HCT116 (cell line): Measurements from ENCODE around the gene ARL11. TPM values are rescaled to one million over a fixed set of nuclear protein-coding genes. Genes with fewer than 3 reads are reported as not detected.

Experiments used
- total RNA-seq: library from RNA; stranded (reverse); gene quantifications from one replicate; pipeline ENCODE4 v1.2.1, GENCODE V29; 2021; ENCODE audit not compliant: unreplicated experiment

Gene ARL11
- total RNA-seq, 1 experiment from 2014 or later: not detected

Other genes starting within 250 kb of the ARL11 start
- 6.1 TPM for gene CAB39L, start 184.4 kb upstream of the ARL11 start, total RNA-seq
- gene SETDB2, start 184.2 kb upstream of the ARL11 start, total RNA-seq: 5.2 TPM
- gene PHF11, start 132.6 kb upstream of the ARL11 start, total RNA-seq: 12.1 TPM
- 22.2 TPM for gene RCBTB1, start 42.9 kb upstream of the ARL11 start, total RNA-seq
- gene EBPL, start 63.0 kb downstream of the ARL11 start, total RNA-seq: 73.2 TPM
- gene KPNA3, start 164.2 kb downstream of the ARL11 start, total RNA-seq: 45.0 TPM